Omental fat pad (tissue), 4 donors: ENCODE results near the gene PCBP3. TPM values are rescaled to one million over a fixed set of nuclear protein-coding genes. Genes with fewer than 3 reads are reported as not detected.

Experiments
- ATAC-seq: fragments of 150-250 bp; one replicate; pipeline ENCODE4 v1.9.1; 2016; ENCODE audit warnings: mild to moderate bottlenecking, moderate library complexity; ENCODE audit not compliant: low FRiP score
- DNase-seq: peaks from one replicate; pipeline ENCODE4 v3.0.0-alpha.2; 2019; ENCODE audit warnings: low spot score
- CTCF ChIP-seq, 3 donors: fragments of 450-650 bp; IDR thresholded peaks; one replicate each; pipeline ENCODE4 v1.5.1; 2016 to 2017; ENCODE audit warnings: antibody characterized with exemption in 3 of 3, mild to moderate bottlenecking in 3 of 3, moderate library complexity in 2 of 3
- total RNA-seq, 4 donors: library from RNA; depleted of rRNA; stranded (reverse); fragments of >200 nt; gene quantifications; one replicate each; pipeline ENCODE4 v1.1.0, GENCODE V29; 2016

Gene PCBP3
- total RNA-seq, 4 donors from 2014 or later: 1.1 to 26.8 (median 14.8) TPM

- ATAC-seq (no peak), DNase-seq (no peak)
- TF ChIP-seq CTCF (IDR thresholded peaks at IDR 0.05): no peak
These were observed 121.3 kb downstream of the PCBP3 start for GRCh38 chr21:45764792-45765191.

GRCh38 chr21:45765375-45765774, 121.8 kb downstream of the PCBP3 start:
- TF ChIP-seq CTCF (IDR thresholded peaks at IDR 0.05): no peak
- DNase-seq (no peak), ATAC-seq (no peak)

- no peak for DNase-seq
- no peak for TF ChIP-seq CTCF (IDR thresholded peaks at IDR 0.05)
- no peak for ATAC-seq
These were observed 122.5 kb downstream of the PCBP3 start for GRCh38 chr21:45766055-45766454.

GRCh38 chr21:45766501-45766900, 123.0 kb downstream of the PCBP3 start:
- no peak for DNase-seq
- no peak for ATAC-seq
- no peak for TF ChIP-seq CTCF (IDR thresholded peaks at IDR 0.05)

- DNase-seq: no peak
- ATAC-seq: no peak
- no peak for TF ChIP-seq CTCF (IDR thresholded peaks at IDR 0.05)
These were observed 123.8 kb downstream of the PCBP3 start for GRCh38 chr21:45767071-45768006.

- no peak for TF ChIP-seq CTCF (IDR thresholded peaks at IDR 0.05)
- ATAC-seq: no peak
- no peak for DNase-seq
These were observed 124.7 kb downstream of the PCBP3 start for GRCh38 chr21:45768011-45768739.
